Suprapubic skin (tissue), 4 donors: ENCODE data around the gene TLL1.

Experiments
- EP300 ChIP-seq: sonication (generic); formaldehyde crosslinking; IDR thresholded peaks from one replicate; pipeline ENCODE4 v1.6.1; 2017; ENCODE audit warnings: antibody characterized with exemption
- POLR2A ChIP-seq, 2 donors: fragments of 450-650 bp; IDR thresholded peaks; one replicate each; pipeline ENCODE4 v1.6.1; 2017; ENCODE audit warnings: antibody characterized with exemption in 2 of 2, mild to moderate bottlenecking in 2 of 2, moderate library complexity in 2 of 2
- POLR2AphosphoS5 ChIP-seq, 3 donors: sonication (generic); formaldehyde crosslinking; IDR thresholded peaks; one replicate each; pipeline ENCODE4 v1.6.1; 2017; ENCODE audit warnings: antibody characterized with exemption in 3 of 3
- TF ChIP-seq, protein P1 (sequence below), 2 donors: fragments of 200-600 bp in 1 of 2; fragments of 450-650 bp in 1 of 2; sonication (generic) in 1 of 2; IDR thresholded peaks; one replicate each; pipeline ENCODE4 v1.5.1; 2016 to 2019; ENCODE audit warnings: antibody characterized with exemption in 2 of 2, mild to moderate bottlenecking in 1 of 2, moderate library complexity in 1 of 2

DNA sequence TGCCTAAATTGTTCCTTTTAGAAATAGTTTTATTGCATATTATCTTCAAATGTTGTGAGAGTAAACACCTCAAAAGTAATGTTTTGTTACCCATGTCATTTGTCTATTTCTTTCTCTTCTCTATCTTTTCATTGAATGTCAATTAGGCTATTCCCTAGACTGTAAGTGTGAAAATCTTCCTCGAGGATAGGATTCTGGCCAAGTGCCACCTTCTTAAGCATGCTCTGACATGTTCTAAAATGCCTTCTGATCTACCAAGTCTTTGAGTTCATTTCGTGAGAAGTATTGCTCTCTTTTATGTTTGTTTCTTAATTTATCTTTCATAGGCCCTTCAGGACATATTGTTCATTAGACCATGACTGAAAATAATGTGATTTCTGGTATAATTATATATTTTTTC is 44.1 kb upstream of the TLL1 start:
- TF ChIP-seq EP300 (no peak), POLR2AphosphoS5 (IDR thresholded peaks at IDR 0.05) (no peak), POLR2A (IDR thresholded peaks at IDR 0.05) (no peak)
- TF ChIP-seq, protein P1, sequence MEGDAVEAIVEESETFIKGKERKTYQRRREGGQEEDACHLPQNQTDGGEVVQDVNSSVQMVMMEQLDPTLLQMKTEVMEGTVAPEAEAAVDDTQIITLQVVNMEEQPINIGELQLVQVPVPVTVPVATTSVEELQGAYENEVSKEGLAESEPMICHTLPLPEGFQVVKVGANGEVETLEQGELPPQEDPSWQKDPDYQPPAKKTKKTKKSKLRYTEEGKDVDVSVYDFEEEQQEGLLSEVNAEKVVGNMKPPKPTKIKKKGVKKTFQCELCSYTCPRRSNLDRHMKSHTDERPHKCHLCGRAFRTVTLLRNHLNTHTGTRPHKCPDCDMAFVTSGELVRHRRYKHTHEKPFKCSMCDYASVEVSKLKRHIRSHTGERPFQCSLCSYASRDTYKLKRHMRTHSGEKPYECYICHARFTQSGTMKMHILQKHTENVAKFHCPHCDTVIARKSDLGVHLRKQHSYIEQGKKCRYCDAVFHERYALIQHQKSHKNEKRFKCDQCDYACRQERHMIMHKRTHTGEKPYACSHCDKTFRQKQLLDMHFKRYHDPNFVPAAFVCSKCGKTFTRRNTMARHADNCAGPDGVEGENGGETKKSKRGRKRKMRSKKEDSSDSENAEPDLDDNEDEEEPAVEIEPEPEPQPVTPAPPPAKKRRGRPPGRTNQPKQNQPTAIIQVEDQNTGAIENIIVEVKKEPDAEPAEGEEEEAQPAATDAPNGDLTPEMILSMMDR (IDR thresholded peaks at IDR 0.05), result no peak
